Measurements from ENCODE around the gene FAAP20.

- TF ChIP-seq CTCF (IDR thresholded peaks at IDR 0.05 in 2 of 3, conservative IDR thresholded peaks at IDR 0.05 in 1 of 3; ENCODE audit: borderline replicate concordance in 1 of 3, insufficient read depth in 1 of 3, low read depth in 2 of 3, low read length in 2 of 3) (no peak), EZH2 (IDR thresholded peaks at IDR 0.05) (no peak), CEBPB (IDR thresholded peaks at IDR 0.05; ENCODE audit: low read depth) (no peak), EZH2phosphoT487 (IDR thresholded peaks at IDR 0.05; ENCODE audit: borderline replicate concordance) (no peak), SIN3A (IDR thresholded peaks at IDR 0.05; ENCODE audit: low read depth) (no peak), POLR2A (IDR thresholded peaks at IDR 0.05; ENCODE audit: borderline replicate concordance, extremely low read depth, insufficient read depth, insufficient read length) (no peak), MAX (IDR thresholded peaks at IDR 0.05) (no peak), JUND (IDR thresholded peaks at IDR 0.05) (no peak), TCF7L2 (IDR thresholded peaks at IDR 0.05; ENCODE audit: borderline replicate concordance, extremely low read depth, insufficient read depth, insufficient read length) (no peak), RAD21 (IDR thresholded peaks at IDR 0.05; ENCODE audit: low read depth) (no peak), ATF3 (IDR thresholded peaks at IDR 0.05) (no peak)
Measured at GRCh38 chr1:2239013-2239370, 44.4 kb upstream of the FAAP20 start.
